GM12864 (cell line): ENCODE measurements around the gene CERS6.

Experiments used
- DNase-seq: peaks from one replicate; pipeline ENCODE4 v3.0.0-alpha.2; 2011; ENCODE audit warnings: low read depth
- H3K4me3 ChIP-seq: 2 replicates; pipeline ENCODE4 v1.5.1; 2011; ENCODE audit warnings: mild to moderate bottlenecking, low read depth, low read length, control low read depth
- TF ChIP-seq, protein P1 (sequence below): IDR thresholded peaks from 2 replicates; pipeline ENCODE4 v1.5.1; 2011; ENCODE audit warnings: low read depth, mild to moderate bottlenecking, moderate library complexity, low read length, control low read depth, inconsistent platforms; ENCODE audit errors: missing control alignments

CERS6 gene

DNA sequence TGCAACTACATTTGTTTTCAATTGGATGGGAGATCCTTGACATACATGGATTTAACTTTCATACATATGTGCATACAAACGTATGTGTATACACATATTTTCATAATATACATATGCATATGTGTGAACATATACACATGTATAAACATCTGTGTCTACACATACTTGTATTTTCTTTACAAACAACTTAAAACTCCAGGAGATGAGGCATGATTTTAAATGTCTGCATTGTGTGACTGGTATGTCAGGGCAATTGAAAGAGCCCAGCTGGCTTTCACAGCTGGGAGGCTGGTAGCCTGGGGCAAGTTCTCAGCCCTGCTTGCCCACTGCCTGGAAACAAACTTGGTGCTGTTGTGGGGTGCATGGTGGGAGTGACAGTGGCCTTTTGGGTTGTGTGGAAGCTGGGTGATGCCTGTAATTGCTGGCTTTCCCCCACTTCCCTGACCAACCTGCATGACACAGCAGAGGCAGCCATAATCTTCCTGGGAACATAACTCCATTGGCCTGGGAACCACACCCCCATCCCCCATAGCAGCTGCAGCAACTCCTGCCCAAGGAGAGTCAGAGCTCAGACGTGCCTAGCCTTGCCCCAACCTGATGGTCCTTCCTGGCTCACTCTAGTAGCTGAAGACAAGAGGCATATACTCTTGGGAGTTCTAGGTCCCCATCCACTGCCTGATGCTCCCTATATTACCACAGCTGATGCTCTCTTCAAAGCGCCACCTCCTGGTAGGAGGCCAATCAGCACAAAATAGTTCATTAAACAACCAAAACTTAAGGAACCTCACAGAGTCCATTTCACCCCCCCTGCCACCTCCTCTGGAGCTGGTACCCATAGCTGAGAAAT, 158.3 kb downstream of the CERS6 start:
- TF ChIP-seq, protein P1, sequence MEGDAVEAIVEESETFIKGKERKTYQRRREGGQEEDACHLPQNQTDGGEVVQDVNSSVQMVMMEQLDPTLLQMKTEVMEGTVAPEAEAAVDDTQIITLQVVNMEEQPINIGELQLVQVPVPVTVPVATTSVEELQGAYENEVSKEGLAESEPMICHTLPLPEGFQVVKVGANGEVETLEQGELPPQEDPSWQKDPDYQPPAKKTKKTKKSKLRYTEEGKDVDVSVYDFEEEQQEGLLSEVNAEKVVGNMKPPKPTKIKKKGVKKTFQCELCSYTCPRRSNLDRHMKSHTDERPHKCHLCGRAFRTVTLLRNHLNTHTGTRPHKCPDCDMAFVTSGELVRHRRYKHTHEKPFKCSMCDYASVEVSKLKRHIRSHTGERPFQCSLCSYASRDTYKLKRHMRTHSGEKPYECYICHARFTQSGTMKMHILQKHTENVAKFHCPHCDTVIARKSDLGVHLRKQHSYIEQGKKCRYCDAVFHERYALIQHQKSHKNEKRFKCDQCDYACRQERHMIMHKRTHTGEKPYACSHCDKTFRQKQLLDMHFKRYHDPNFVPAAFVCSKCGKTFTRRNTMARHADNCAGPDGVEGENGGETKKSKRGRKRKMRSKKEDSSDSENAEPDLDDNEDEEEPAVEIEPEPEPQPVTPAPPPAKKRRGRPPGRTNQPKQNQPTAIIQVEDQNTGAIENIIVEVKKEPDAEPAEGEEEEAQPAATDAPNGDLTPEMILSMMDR: peak; percentile 48
- H3K4me3 ChIP-seq: no peak overlapping the region
- no peak for DNase-seq

DNA sequence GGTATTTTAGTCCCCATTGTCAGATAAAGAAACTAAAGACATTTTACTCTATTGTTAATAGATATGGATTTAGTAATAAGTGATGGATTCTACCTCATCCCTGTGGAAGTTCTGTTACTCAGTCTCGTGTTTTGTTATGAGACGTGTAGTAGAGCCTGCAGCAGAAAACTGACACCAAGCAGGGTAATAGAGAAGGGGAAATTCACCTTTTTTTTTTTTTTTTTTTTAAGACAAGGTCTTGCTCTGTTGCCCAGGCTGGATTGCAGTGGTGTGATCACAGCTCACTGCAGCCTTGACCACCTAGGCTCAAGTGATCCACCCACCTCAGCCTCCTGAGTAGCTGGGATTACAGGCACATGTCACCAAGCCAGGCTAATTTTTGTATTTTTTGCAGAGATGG, 164.5 kb downstream of the CERS6 start:
- no peak overlapping the region for H3K4me3 ChIP-seq
- TF ChIP-seq, protein P1: no peak
- no peak for DNase-seq

DNA sequence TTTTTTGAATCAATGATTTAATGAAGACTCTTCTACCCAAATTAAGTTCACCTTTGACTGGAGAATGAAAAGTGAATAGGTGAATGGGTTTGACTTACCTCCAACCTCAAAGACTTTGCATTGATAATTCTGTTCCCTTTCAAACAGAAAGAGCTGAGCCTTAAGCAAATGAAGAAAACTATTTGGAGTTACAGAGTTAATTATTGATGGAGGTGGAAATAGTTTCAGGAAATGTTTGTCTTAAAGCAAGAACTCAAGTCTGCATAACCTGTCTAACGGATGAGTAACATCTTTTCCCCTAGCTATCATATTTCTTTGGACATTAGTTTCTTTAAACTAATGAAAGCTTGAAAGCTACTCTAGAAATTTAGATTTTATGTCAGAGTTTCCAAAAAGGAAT, 166.5 kb downstream of the CERS6 start:
- TF ChIP-seq, protein P1: no peak
- no peak overlapping the region for H3K4me3 ChIP-seq
- DNase-seq: no peak

DNA sequence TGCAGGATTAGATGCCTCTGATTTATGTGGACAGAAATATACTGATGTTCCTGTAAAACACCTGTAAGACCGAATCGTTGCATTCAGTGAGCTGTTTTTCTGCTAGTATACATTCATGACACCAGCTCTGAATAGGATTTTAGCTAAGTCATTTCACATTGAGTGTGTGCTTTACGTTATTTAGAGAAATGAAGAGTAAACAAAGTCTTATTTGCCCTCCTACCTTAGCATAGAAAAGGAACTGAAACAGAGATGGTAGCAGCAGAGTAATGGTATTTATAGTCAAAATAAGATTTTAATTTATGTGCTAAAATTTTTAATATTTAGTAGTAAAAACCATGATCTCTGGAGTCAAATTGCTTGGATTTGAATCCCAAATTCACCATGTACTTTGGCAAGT, 168.0 kb downstream of the CERS6 start:
- no peak for DNase-seq
- H3K4me3 ChIP-seq: no peak overlapping the region
- TF ChIP-seq, protein P1: no peak

DNA sequence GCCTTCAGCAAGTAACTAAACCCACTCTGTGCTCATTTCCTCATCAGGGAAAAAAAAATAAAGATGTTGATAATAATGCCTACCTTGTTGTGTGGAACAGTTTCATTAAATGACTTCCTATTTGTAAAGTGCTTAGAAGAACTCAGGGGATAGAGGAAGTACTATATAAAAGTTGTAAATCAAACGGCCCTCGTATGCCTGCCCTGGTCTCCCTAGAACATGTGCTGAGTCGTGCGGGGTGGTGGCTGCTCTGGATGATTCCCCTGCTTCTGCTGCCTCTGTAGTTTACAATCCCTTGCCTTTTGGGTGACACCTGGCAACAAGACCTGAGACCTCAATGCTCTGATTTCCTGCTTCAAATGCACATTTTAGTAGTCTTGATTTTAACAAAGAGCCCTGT, 170.0 kb downstream of the CERS6 start:
- TF ChIP-seq, protein P1: no peak
- no peak for DNase-seq
- H3K4me3 ChIP-seq: no peak overlapping the region

DNA sequence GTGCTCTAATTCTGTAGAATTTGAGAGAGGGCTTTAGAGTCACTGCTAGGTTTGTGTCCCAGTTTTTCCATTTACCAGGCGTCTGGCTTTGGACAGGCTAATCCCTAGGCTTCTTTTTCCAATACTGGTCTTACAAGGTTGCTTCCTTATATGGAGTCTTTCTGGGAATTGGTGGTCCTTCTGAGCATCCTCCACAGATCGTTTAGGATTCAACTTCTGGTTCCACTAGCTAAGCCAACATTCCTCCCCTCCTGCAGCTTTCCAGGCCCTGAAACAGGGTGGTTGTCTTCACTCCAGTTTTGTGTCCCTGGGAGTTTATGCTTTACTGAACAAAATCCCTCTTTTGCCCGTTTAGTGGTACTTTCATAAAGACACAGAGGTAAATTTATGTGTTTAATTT, 170.6 kb downstream of the CERS6 start:
- no peak for DNase-seq
- H3K4me3 ChIP-seq: no peak overlapping the region
- TF ChIP-seq, protein P1: no peak

DNA sequence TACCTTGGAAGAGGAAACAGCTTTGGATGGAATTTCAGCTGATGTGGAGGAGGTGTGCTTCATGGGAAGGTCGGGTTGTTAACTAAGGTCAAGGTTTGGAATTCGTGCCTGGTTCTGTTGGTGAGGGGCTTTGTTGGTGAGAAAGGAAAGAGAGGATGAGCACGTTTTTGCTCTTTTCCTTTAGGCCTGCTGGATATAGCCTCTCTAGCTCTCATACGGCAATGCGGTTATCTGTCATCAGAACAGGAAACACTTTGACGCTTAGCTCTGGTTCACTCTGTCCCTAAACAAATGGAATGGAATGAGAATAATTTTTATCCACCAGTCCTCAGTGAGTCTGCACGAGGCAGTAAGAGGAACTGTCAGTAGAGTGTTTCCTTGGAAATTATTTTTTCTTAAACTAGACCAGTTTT, 176.6 kb downstream of the CERS6 start:
- no peak overlapping the region for H3K4me3 ChIP-seq
- TF ChIP-seq, protein P1: no peak
- no peak for DNase-seq
